ENCODE measurements around the gene ULBP3.

DNA sequence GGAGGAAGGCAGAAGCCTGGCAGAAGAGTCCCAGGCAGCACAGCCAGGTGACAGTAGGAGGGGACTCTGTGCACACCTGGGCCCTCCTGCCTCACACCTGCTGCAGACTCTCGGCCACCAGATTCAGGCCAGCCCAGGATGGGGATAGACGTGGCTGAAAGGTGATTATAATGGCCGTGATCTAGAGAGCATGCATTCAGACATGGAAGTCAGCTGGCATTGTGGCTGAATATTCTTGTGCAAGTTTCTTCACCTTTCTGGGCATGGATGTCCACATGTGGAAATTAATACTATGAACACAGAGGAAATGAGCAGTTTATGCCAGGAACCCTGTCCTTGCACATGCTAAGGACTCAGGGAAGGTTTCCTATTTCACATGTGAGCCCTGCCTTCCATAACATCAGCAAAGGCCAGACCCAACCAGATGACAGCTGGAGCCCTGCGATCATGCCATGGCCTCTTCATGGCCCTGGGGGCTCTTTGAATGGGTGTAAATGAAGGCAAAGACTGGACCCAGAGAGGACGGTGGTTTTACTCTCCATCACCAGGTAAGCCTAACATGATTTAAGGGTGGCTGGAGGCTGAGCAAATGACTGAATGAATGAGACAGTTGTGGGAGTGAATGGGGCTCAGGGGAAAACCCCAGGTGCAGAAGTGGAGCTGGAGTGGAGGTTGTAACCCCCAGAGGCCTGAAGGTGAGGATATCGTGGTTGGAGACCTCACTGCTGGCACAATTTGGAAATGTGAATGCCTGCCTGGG is 40.9 kb downstream of the ULBP3 start:
- TF ChIP-seq CTCF (conservative IDR thresholded peaks at IDR 0.05) (no peak), ZFX (IDR thresholded peaks at IDR 0.05) (no peak)
